A549 (cell line): ENCODE measurements around the gene LRRC17. TPM values are rescaled to one million over a fixed set of nuclear protein-coding genes. Genes with fewer than 3 reads are reported as not detected.

Source experiments
- ATAC-seq, 2 experiments: fragments of 200-7000 bp in 1 of 2; fragments of >200 bp in 1 of 2; cut with Nextera tagmentation in 1 of 2; cut with Tn5 transposase in 1 of 2; 3 replicates each; pipeline versions ENCODE4 v1.8.0 to v1.9.1; 2018 to 2020; ENCODE audit warnings: mild to moderate bottlenecking in 1 of 2, moderate library complexity in 1 of 2
- CTCF ChIA-PET: fragments of 300-600 bp; sonication (Branson Sonifier 250); formaldehyde crosslinking; extraction: SDS; loops from one replicate; lab custom pipeline; 2021; ENCODE audit warnings: antibody characterized with exemption, inconsistent platforms; lab: Yijun Ruan, JAX
- POLR2A ChIA-PET: fragments of 350-600 bp; formaldehyde crosslinking; extraction: SDS; loops from one replicate; lab custom pipeline; 2021; ENCODE audit warnings: antibody characterized with exemption, inconsistent platforms; lab: Yijun Ruan, JAX
- DNase-seq, 2 experiments: peaks; one replicate each; pipeline versions ENCODE4 v3.0.0 to v3.0.0-alpha.2; 2011 to 2016; ENCODE audit warnings: low read depth in 1 of 2, low spot score in 1 of 2
- FAIRE-seq: peaks from 2 replicates; lab custom pipeline; 2011; peaks lifted over from hg19 to GRCh38; lab: Jason Lieb, UNC
- H3K27ac ChIP-seq, 2 experiments: fragments of >200 bp; sonication (Bioruptor Twin); formaldehyde crosslinking; 3 replicates each; pipeline ENCODE4 v1.5.1; 2016 to 2017
- H3K4me1 ChIP-seq: fragments of >200 bp; sonication (Bioruptor Twin); formaldehyde crosslinking; 3 replicates; pipeline ENCODE4 v1.6.1; 2016
- H3K4me2 ChIP-seq: fragments of >200 bp; sonication (Bioruptor Twin); formaldehyde crosslinking; 3 replicates; pipeline ENCODE4 v1.6.1; 2016
- H3K4me3 ChIP-seq: fragments of >200 bp; sonication (Bioruptor Twin); formaldehyde crosslinking; 3 replicates; pipeline ENCODE4 v1.5.1; 2016
- H3K9me3 ChIP-seq: fragments of >200 bp; sonication (Bioruptor Twin); formaldehyde crosslinking; 3 replicates; pipeline ENCODE4 v1.6.1; 2016
- BHLHE40 ChIP-seq: IDR thresholded peaks from 2 replicates; pipeline ENCODE4 v1.6.1; 2012; ENCODE audit warnings: low read depth, low read length, inconsistent platforms
- CBX2 ChIP-seq: fragments of 200-600 bp; sonication (generic); IDR thresholded peaks from 2 replicates; pipeline ENCODE4 v1.6.1; 2016; ENCODE audit warnings: low read depth, mild to moderate bottlenecking, borderline replicate concordance
- E2F6 ChIP-seq: IDR thresholded peaks from 2 replicates; pipeline ENCODE4 v1.6.1; 2012; ENCODE audit warnings: low read depth, borderline replicate concordance
- FOSL2 ChIP-seq, 2 experiments: fragments of 450-650 bp in 1 of 2; fragments of >200 bp in 1 of 2; sonication (Bioruptor Twin) in 1 of 2; formaldehyde crosslinking; IDR thresholded peaks; 2 replicates each; pipeline versions ENCODE4 v1.5.0 to v1.6.1; 2016 to 2020; ENCODE audit warnings: mild to moderate bottlenecking in 1 of 2, moderate library complexity in 1 of 2
- HES2 ChIP-seq: fragments of >200 bp; sonication (Bioruptor Twin); formaldehyde crosslinking; IDR thresholded peaks from 2 replicates; pipeline ENCODE4 v1.6.1; 2016
- HMGXB4 ChIP-seq: fragments of 250-450 bp; sonication (Bioruptor Pico); IDR thresholded peaks from 2 replicates; pipeline ENCODE4 v1.5.0; 2021; ENCODE audit warnings: mild to moderate bottlenecking, moderate library complexity, borderline replicate concordance
- HOXB5 ChIP-seq: fragments of 250-450 bp; sonication (Bioruptor Pico); IDR thresholded peaks from 2 replicates; pipeline ENCODE4 v1.5.0; 2020; ENCODE audit warnings: mild to moderate bottlenecking, moderate library complexity
- MAX ChIP-seq: IDR thresholded peaks from 2 replicates; pipeline ENCODE4 v1.6.1; 2012
- MAZ ChIP-seq: fragments of 150-350 bp; IDR thresholded peaks from 2 replicates; pipeline ENCODE4 v1.6.1; 2014; ENCODE audit warnings: antibody characterized with exemption, low read depth, low read length, borderline replicate concordance
- MYC ChIP-seq: IDR thresholded peaks from 2 replicates; pipeline ENCODE4 v1.6.1; 2012; ENCODE audit warnings: mild to moderate bottlenecking, inconsistent platforms, low read length, improper control_type of control experiment, borderline replicate concordance
- NFE2L2 ChIP-seq: fragments of 150-350 bp; conservative IDR thresholded peaks from 2 replicates; pipeline ENCODE4 v1.6.1; 2014; ENCODE audit warnings: low read length
- NPAS2 ChIP-seq: fragments of 250-450 bp; sonication (Bioruptor Pico); IDR thresholded peaks from 2 replicates; pipeline ENCODE4 v1.8.0; 2022; ENCODE audit warnings: mild to moderate bottlenecking, moderate library complexity, borderline replicate concordance
- PBX3 ChIP-seq: IDR thresholded peaks from 2 replicates; pipeline ENCODE4 v1.6.1; 2012
- POLR2A ChIP-seq: IDR thresholded peaks from 2 replicates; pipeline ENCODE4 v1.6.1; 2012; ENCODE audit warnings: mild to moderate bottlenecking, low read length
- RARB ChIP-seq: fragments of 250-450 bp; sonication (Bioruptor Pico); IDR thresholded peaks from 2 replicates; pipeline ENCODE4 v1.8.0; 2021; ENCODE audit warnings: mild to moderate bottlenecking, moderate library complexity
- RCOR1 ChIP-seq: fragments of 150-350 bp; IDR thresholded peaks from 2 replicates; pipeline ENCODE4 v1.6.1; 2014; ENCODE audit warnings: antibody characterized with exemption, low read length, low read depth
- SMC3 ChIP-seq: fragments of >200 bp; sonication (Bioruptor Twin); formaldehyde crosslinking; IDR thresholded peaks from 3 replicates; pipeline ENCODE4 v1.6.1; 2018; ENCODE audit warnings: inconsistent platforms
- TP53 ChIP-seq: fragments of 250-450 bp; sonication (Bioruptor Pico); IDR thresholded peaks from 2 replicates; pipeline ENCODE4 v1.5.0; 2021; ENCODE audit warnings: mild to moderate bottlenecking, moderate library complexity
- USF2 ChIP-seq: fragments of 450-650 bp; IDR thresholded peaks from 2 replicates; pipeline ENCODE4 v1.6.1; 2014; ENCODE audit warnings: antibody characterized with exemption
- ZFP36 ChIP-seq: fragments of 450-650 bp; IDR thresholded peaks from 2 replicates; pipeline ENCODE4 v1.6.1; 2014; ENCODE audit warnings: borderline replicate concordance; ENCODE audit not compliant: partially characterized antibody
- ZSCAN20 ChIP-seq: fragments of 250-450 bp; sonication (Bioruptor Pico); IDR thresholded peaks from 2 replicates; pipeline ENCODE4 v1.8.0; 2022; ENCODE audit warnings: mild to moderate bottlenecking, moderate library complexity
- WGBS: methylation state at CpG from one replicate; pipeline ENCODE4 v1.1.6; 2017; ENCODE audit errors: missing lambda C conversion rate; 5-methylcytosine and 5-hydroxymethylcytosine counted together
- polyA plus RNA-seq, 4 experiments: library from polyadenylated mRNA; depleted of rRNA in 3 of 4; stranded (reverse); fragments of >200 nt; fragmentation: RNase III in 1 of 4; extraction: RNeasy Plus Mini Kit Qiagen cat#74134 plus additional on column Dnase treatment in 1 of 4; gene quantifications; 2 replicates in 3 of 4; 3 replicates in 1 of 4; pipeline ENCODE4 v1.2.3, GENCODE V29; 2011 to 2017

Gene LRRC17
- polyA plus RNA-seq, 2 of the 4 experiments (the other 2 are of a cell fraction): 0.05 to 0.36 TPM

- ATAC-seq: no peak
- DNase-seq: no peak
- no peak for TF ChIP-seq HOXB5 (CRISPR knock-in tag)
- no peak for TF ChIP-seq USF2
- no peak for TF ChIP-seq MYC
- TF ChIP-seq TP53 (CRISPR knock-in tag): no peak
- 68% methylated on average over 5 of the region's 5 CpGs for WGBS
- FAIRE-seq: no peak
- H3K9me3 ChIP-seq: no peaks in the 10 kb centered on the region
- ChIA-PET CTCF (interaction anchor here (1.0 to 1.8 kb wide), 2 partner anchors 8 kb away, joined by 3 to 8 read pairs; no protein-coding TSS in a partner anchor), POLR2A (no interaction called here)
- H3K27ac ChIP-seq: no peak overlapping the region
- no peak overlapping the region for H3K4me3 ChIP-seq
- no peak overlapping the region; the same call in 2 of the 3 replicates for H3K4me2 ChIP-seq
- H3K4me1 ChIP-seq: peaks cover 14% of the 10 kb centered on the region
Observed at GRCh38 chr7:102925976-102926782, 13.4 kb downstream of the LRRC17 start.

GRCh38 chr7:102926783-102927140, 14.0 kb downstream of the LRRC17 start:
- ATAC-seq (no peak), FAIRE-seq (no peak), DNase-seq (no peak)
- ChIA-PET POLR2A (no interaction called here), CTCF (interaction anchor here (1.8 kb wide), 1 partner anchor 8 kb away, joined by 8 read pairs; no protein-coding TSS in a partner anchor)
- TF ChIP-seq POLR2A: no peak
- no peak for TF ChIP-seq E2F6
- TF ChIP-seq PBX3: no peak
- no peak for TF ChIP-seq RCOR1
- TF ChIP-seq BHLHE40: no peak
- TF ChIP-seq RARB (CRISPR knock-in tag): no peak
- TF ChIP-seq NFE2L2: no peak
- TF ChIP-seq MAZ: no peak
- TF ChIP-seq USF2: no peak
- no peak for TF ChIP-seq HMGXB4 (CRISPR knock-in tag)
- TF ChIP-seq MAX: no peak
- TF ChIP-seq TP53 (CRISPR knock-in tag): no peak
- TF ChIP-seq ZSCAN20: no peak
- no peak for TF ChIP-seq HES2
- TF ChIP-seq FOSL2 (IDR thresholded peaks at IDR 0.05): no peak
- no peak for TF ChIP-seq FOSL2 (CRISPR knock-in tag; IDR thresholded peaks at IDR 0.05)
- TF ChIP-seq ZFP36: no peak
- no peak for TF ChIP-seq NPAS2 (CRISPR knock-in tag)
- no peak for TF ChIP-seq SMC3
- TF ChIP-seq CBX2: no peak
- TF ChIP-seq, all 56 proteins: peak for 0
- Histone ChIP-seq H3K4me3 (no peak overlapping the region), H3K4me2 (peak overlapping the region; percentile 41), H3K4me1 (peaks cover 14% of the 10 kb centered on the region), H3K27ac (no peak overlapping the region), H3K9me3 (no peaks in the 10 kb centered on the region)
